IPS DF 19.7 (cell line): ENCODE measurements around the gene SLMAP.

Experiments used
- DNase-seq: peaks from one replicate; pipeline ENCODE4 v3.0.0-alpha.2; 2013; ENCODE audit warnings: low read depth, low spot score

SLMAP gene

GRCh38 chr3:57753016-57753415 lies 3.1 kb upstream of the SLMAP start:
- DNase-seq = no peak

- no peak for DNase-seq
Observed at GRCh38 chr3:57755368-57755675, 787 bp upstream of the SLMAP start.

DNA sequence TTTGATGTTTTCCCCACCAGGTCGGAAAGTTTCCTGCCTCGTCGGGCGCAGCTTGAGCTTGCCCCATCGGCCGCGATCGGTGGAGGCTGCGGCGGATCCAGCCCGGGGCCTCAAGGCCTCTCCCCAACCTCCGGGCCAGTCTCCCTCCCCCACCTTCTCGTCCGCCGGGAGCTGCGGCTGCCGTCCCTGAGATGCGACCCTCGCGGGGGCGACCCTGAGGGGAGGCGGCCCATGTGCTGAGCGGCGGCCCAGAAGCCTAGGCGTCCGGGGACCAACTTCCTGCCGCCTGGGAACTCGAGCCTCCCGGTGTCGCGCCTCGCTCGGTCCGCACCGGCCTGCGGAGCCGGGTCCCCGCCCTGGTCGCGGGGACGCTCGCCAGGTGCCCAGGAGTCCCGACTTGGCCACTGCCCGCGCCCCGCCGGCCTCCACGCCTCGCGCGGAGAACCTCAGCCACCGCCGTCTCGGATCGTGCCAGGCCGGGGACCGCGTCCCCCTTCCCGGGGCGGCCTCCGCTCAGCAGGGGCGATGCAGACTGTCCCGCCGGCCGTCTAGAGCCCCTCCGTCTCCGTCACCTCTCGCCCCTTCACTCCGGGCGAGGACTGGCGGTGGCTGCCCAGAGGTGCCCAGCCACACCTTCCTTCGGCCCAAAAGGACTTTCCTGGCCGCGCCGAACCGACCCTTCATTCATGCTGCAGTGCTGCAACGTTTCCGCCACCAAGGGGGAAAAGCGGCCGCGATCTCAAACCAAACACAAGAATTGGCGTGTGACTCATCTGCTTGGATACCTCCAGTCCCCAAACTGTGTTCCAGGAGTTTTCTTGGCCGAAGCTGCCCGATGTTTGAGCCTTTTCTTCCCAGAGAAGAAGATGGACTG lies 656 bp downstream of the SLMAP start:
- DNase-seq = no peak

- DNase-seq = no peak
Observed at GRCh38 chr3:57757642-57758297, 1.7 kb downstream of the SLMAP start.

GRCh38 chr3:57758686-57759085 lies 2.6 kb downstream of the SLMAP start:
- DNase-seq = no peak

DNA sequence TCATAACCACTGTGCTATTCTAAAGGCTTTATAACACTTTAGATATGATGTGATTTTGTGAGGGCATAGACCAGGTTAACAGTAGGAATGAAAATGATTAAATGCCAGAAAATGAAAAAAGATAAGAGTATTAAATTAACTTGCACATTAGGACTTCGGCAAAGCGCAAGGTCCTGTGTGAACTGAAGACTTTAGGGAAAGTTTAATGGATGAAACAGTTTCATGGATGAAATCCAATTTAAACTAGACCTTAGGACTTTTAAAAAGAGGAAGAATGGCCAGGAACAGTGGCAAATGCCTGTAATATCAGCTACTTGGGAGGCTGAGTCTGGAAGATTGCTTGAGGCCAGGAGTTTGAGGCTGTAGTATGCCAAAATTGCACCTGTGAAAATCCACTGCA lies 8.7 kb downstream of the SLMAP start:
- no peak for DNase-seq

DNA sequence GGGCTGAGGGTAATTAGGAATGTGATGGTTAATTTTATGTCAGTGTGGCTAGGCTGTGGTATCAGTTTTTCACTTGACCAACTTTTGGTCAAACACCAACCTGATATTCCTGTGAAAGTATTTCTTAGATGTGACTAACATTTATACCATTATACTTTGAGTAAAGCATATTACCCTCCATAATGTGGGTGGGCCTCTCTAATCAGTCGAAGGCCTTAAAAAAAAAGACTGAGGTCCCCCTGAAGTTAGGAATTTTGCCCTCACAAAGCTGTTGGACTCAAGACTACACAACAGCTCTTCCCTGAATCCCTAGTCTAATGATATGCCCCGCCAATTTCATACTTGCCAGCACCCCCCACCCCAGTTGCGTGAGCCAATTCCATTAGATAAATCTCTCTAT lies 12.5 kb downstream of the SLMAP start:
- no peak for DNase-seq

DNA sequence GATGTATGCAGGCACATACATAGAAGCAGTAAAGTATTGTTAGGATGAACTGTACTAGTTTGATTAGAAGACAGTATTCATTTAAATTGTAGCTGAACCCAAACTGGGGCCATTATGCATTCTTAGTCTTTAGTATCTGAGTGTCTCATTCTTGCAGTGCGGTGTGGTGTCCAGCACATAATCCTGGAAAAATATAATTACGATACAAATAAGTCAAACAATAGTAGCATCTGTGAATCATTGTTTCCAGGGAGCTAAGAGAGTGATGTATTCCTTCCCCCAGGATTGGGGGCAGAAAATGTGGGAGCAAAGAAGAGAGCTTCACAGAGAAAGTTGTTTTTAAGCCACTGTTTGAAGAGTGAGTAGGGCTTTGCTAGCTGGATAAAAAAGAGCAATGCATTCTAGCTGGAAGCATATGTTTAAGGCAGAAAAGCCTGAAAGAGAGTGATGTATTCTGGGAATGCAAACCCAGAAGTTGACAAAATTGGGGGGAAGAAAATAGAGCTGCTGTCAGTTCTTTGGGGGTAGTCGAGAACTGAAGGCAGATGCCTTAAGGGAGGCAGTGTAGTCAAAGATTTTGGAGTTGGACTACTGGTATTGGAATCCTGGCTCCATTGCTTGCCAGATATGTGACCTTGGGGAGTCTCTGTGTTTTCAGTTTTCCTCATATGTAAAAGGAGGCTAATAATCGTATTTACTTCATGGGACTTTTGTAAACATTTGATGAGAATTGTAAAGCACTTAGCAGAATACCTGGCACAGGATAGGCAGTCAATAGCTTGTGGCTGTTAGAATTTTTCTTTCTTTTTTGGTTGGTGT lies 14.1 kb downstream of the SLMAP start:
- no peak for DNase-seq

DNA sequence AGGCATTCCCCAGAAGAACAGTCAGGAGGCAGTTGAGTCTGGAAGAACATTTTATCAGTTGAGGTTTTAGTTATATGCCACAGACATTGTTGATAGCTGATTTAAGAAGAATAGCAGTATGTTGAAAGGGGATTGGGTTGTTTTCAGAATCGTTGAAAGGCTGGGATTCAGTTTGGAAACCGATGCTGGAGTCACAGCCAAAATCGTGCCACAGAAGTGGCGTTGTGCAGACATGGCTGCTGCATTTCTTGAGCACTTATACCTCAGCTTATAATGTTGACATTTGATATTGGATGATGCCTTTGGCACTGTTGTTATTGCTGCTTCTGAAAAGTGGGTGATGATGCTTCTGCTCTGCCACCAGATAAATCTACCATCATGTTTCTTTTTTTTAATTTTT lies 16.1 kb downstream of the SLMAP start:
- DNase-seq = no peak

GRCh38 chr3:57777774-57778173 lies 21.7 kb downstream of the SLMAP start:
- DNase-seq = no peak

DNA sequence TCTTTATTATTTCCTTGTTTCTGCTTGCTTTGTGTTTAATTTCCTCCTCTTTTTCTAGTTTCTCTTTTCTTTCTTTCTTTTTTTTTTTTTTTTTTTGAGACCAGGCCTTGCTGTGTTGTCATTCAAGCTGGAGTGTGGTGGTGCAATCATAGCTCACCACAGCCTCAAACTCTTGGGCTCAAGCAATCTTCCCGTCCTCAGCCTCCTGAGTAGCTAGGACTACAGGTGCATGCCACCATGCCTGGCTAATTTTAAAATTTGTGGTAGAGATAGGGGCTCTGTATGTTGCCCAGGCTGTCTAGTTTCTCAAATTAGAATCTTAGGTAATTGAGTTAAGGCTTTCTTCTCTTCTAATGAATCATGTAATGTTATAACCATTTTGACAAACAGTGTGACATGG lies 22.4 kb downstream of the SLMAP start:
- DNase-seq = no peak

DNA sequence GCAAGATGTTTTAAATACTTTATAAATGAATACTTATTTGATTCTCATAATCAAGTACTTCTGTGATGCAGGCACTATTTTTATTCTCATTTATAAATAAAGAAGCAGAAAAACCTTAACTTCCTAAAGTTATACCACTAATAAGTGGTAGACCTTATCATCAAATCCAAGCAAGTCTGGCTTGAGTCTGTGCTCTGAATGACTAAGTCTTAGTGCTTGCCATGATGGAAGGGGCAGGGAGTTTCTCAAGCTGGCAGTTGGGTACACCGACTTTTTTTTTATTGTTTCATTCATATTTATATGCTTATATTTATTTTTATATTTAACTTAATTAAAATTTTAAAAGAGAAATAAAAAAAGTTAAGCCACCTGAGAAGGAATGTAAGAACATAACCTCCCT lies 23.6 kb downstream of the SLMAP start:
- DNase-seq = no peak

GRCh38 chr3:57783186-57784088 lies 27.3 kb downstream of the SLMAP start:
- no peak for DNase-seq

DNA sequence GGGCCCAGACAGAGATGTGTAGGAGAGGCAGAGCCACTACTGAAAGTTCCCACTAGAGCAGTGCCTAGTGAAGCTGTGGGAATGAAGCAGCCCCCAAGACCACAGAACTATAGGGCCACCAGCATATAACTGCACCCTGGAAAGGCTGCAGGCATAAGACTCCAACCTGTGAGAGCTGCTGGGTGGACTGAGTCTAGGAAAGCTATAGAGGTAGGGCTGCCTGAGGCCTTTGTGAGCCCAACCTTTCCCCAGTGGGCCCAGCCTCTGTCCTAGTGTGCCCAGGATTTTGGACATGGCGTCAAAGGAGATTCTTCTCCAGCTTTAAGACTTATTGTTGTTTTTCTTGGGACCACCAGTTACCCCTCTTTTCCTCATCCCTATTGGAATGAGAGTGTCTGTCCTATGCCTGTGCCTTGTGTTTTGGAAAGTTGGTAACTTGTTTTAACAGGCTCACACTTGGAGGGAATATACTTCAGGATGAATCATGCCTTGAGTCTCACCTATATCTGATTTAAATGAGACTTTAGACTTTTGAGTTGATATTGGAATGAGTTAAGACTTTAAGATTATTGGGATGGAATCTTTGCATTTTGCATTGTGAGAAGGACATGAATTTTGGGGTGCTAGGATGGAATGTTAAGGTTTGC lies 28.1 kb downstream of the SLMAP start:
- no peak for DNase-seq

DNA sequence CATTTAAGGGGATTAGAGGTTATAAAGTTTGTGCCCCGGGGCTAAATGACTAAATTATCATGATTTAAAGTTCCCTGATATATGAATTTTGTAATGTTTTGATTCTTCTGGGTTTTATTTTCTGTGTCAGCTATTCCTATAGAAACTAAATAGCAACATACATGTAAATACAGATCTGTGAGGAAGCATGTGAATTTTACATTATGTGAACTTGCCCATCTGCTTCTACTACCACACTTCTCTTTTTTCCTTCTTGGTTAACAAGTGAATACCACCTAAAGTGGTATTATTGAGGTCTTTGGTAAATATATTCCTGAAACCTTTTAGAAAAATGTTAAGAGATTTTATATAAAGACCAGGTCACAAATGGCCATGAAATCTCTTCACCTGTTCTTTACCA lies 29.3 kb downstream of the SLMAP start:
- no peak for DNase-seq

GRCh38 chr3:57787867-57788623 lies 31.9 kb downstream of the SLMAP start:
- no peak for DNase-seq

DNA sequence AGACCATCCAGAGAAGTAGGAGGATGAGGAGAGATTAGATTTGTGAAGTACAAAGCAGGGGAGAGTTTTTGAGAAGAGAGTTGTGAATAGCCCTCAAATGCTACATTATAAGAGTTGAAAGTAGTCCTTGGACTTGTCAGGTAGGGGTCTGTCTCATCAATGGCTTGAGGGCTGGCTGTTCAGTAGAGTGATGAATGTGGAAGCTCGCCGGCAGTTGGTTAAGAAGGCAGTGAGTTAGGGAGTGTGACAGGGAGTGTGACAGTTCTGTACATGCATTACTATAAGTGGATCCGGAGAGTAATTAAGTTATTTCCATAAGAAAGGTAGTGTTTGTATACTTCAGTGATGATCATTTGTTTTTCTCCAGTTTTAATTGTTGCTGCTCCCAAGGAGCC lies 32.5 kb downstream of the SLMAP start:
- DNase-seq = no peak

DNA sequence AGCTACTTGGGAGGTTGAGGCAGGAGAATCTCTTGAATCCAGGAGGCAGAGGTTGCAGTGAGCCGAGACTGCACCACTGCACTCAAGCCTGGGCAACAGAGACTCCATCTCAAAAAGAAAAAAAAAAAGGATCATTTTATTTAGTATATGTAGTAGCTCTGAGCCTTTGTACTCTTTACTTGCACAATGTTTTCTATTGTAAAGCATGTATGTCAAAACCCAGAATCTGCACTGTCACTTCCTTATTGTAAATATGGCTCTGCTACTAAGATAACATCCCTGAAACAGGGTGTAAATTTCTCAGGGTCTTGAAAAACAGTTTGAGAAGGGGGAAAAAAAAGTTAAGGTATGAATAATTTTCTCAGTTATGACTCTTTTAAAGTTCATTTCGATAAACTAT lies 35.1 kb downstream of the SLMAP start:
- no peak for DNase-seq

DNA sequence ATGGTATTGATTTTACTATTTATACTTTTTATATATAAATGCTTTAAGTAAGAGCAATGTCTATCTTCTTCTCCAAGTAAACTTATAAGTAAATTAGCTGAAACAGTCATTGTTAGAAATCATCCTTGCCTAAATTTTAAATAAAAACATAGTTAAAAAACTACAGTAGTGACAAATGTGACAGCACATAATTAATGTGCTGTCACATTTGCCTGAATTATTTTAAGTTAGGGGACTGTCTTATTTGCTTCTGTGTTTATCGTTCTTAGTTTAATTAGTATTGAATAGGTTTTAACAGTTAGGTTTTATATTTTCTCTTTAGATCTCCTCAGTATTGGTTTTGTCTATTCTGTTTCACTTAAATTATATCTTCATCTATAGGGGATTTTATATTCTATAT lies 36.1 kb downstream of the SLMAP start:
- DNase-seq = no peak

GRCh38 chr3:57793737-57794187 lies 37.7 kb downstream of the SLMAP start:
- no peak for DNase-seq
